Transverse colon (tissue), 3 donors: Measurements from ENCODE around the gene GABBR2.

ENCODE experiments used
- CTCF ChIP-seq, 5 experiments: fragments of 200-600 bp in 3 of 5; fragments of 450-650 bp in 2 of 5; sonication (generic) in 3 of 5; IDR thresholded peaks; 1 replicate in 2 of 5; 2 replicates in 3 of 5; pipeline ENCODE4 v1.5.1; 2016 to 2017; ENCODE audit warnings: antibody characterized with exemption in 5 of 5, inconsistent platforms in 3 of 5, mild to moderate bottlenecking in 2 of 5, moderate library complexity in 1 of 5
- EP300 ChIP-seq: sonication (generic); formaldehyde crosslinking; IDR thresholded peaks from one replicate; pipeline ENCODE4 v1.6.1; 2017; ENCODE audit warnings: antibody characterized with exemption, low read depth
- POLR2A ChIP-seq: fragments of 450-650 bp; IDR thresholded peaks from one replicate; pipeline ENCODE4 v1.6.1; 2016; ENCODE audit warnings: antibody characterized with exemption, mild to moderate bottlenecking, moderate library complexity

GRCh38 chr9:98596486-98596885 lies 112.2 kb downstream of the GABBR2 start:
- TF ChIP-seq CTCF (IDR thresholded peaks at IDR 0.05) (no peak), POLR2A (no peak), EP300 (no peak)
